ENCODE results near the gene GPC2. TPM values are rescaled to one million over a fixed set of nuclear protein-coding genes. Genes with fewer than 3 reads are reported as not detected.

The GPC2 gene
- total and polyA plus RNA-seq, 9 donors: 0.25 to 5.6 (median 3.1) TPM

DNA sequence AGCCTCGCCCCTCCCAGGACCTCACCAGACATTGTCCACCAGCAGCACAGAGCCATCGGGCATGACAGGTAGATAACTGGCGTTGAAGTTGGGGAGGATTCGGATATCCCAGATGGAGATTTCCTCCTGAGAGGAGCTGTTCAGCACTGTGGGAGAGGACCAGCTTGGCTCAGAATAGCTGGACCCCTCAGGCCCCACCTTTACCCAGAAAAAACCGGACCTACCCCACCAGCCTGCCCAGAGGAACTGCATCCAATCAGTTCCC, 20.2 kb downstream of the GPC2 start:
- H3K36me3 ChIP-seq: no peaks in the 10 kb centered on the region
- H3K27ac ChIP-seq: no peak overlapping the region
- no peak for DNase-seq
- H3K4me1 ChIP-seq (ENCODE audit: insufficient read depth): peaks cover 3% of the 10 kb centered on the region
- intact Hi-C loops (cut with DNase I): no loop called here
- H3K9me3 ChIP-seq: no peaks in the 10 kb centered on the region
- no peaks in the 10 kb centered on the region for H3K27me3 ChIP-seq
- TF ChIP-seq POLR2A (IDR thresholded peaks at IDR 0.05) (no peak), EP300 (IDR thresholded peaks at IDR 0.05) (no peak)
- TF ChIP-seq, protein P1, sequence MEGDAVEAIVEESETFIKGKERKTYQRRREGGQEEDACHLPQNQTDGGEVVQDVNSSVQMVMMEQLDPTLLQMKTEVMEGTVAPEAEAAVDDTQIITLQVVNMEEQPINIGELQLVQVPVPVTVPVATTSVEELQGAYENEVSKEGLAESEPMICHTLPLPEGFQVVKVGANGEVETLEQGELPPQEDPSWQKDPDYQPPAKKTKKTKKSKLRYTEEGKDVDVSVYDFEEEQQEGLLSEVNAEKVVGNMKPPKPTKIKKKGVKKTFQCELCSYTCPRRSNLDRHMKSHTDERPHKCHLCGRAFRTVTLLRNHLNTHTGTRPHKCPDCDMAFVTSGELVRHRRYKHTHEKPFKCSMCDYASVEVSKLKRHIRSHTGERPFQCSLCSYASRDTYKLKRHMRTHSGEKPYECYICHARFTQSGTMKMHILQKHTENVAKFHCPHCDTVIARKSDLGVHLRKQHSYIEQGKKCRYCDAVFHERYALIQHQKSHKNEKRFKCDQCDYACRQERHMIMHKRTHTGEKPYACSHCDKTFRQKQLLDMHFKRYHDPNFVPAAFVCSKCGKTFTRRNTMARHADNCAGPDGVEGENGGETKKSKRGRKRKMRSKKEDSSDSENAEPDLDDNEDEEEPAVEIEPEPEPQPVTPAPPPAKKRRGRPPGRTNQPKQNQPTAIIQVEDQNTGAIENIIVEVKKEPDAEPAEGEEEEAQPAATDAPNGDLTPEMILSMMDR (IDR thresholded peaks at IDR 0.05): no peak
- no peak overlapping the region for H3K4me3 ChIP-seq
- WGBS, 3 donors: 62 to 69% (median 65%) methylated on average over 5 of the region's 5 CpGs

DNA sequence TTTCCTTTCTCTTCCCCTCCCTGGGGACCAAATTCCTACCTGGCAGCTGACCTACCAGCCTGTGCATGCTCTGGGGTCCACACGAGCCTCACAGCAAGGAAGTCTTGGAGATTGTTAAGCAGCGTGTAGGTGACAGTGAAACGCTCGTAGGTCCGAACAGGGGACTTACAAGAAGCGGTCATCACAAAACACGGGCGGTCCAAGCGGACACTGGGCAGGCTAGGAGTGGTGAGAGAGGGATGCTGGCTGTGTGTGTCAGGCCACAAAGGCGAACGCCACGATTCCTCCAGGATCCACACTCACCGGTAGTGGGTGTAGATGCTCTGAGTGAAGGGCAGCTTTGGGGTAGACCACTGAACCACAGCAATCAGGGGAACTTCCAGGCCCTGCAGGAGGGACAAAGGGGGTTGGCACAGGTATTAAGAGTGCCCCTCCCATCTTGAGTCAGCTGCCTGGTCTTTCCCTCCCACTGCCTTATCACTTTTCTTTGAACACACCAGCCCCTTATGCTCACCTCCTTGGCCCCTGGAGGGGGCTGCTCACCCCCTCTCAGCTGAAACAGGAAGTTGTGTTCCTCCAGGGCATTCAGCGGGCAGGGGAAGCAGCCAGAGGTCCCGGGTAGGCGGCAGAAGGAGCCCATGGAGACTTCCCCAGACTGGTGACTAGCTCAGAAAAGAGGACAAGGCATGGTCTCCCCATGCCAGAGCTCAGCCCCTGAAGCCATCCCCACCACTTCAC, 20.7 kb downstream of the GPC2 start:
- Histone ChIP-seq H3K9me3 (no peaks in the 10 kb centered on the region), H3K4me1 (ENCODE audit: insufficient read depth) (peaks cover 3% of the 10 kb centered on the region), H3K4me3 (no peak overlapping the region), H3K36me3 (no peaks in the 10 kb centered on the region), H3K27me3 (no peaks in the 10 kb centered on the region), H3K27ac (no peak overlapping the region)
- 71 to 82% (median 75%) methylated on average over 16 of the region's 16 CpGs for WGBS, 3 donors
- no peak for TF ChIP-seq EP300 (IDR thresholded peaks at IDR 0.05)
- TF ChIP-seq, protein P1 (IDR thresholded peaks at IDR 0.05): no peak
- no peak for TF ChIP-seq POLR2A (IDR thresholded peaks at IDR 0.05)
- intact Hi-C loops (cut with DNase I): no loop called here
- no peak for DNase-seq

DNA sequence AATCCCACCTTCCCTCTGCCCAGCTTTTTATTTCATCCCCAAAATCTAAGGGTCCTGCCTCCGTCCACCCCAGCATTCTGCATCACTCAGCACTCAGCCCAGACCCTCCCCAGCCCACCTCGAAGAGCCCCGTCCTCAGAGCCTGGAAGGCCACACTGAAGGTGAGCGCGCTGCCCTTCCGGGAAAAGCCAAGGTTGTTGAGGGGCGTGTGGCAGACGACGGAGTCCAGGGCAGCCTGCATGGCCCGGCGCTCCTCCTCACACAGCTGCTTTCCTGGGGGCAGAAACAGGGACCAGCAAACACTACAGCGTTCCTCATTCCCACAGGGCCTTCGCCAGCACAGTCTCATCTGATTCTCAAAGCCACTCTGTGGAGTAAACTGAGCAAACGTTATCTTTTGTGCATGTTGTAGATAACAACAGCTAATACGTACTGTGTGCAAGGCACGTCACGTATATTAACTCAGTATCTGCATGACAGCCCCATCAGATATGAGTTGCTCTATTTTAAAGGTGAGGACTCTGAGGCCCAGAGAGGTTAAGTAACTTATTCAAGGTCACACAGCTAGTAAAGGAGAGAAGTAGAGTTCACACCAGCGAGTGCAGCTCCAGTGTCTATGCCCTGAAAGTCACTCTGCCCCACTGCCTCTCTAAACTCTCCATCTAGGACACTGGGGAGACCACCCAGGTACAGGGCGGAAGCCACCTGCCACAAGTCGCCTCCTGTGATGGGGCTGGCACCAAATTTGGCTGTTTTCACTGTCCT, 21.4 kb downstream of the GPC2 start:
- H3K9me3 ChIP-seq: no peaks in the 10 kb centered on the region
- no peak for TF ChIP-seq POLR2A (IDR thresholded peaks at IDR 0.05)
- no peak for TF ChIP-seq EP300 (IDR thresholded peaks at IDR 0.05)
- TF ChIP-seq, protein P1 (IDR thresholded peaks at IDR 0.05): no peak
- no peaks in the 10 kb centered on the region for H3K36me3 ChIP-seq
- DNase-seq: no peak
- intact Hi-C loops (cut with DNase I): no loop called here
- no peak overlapping the region for H3K4me3 ChIP-seq
- H3K27ac ChIP-seq: no peak overlapping the region
- H3K4me1 ChIP-seq (ENCODE audit: insufficient read depth): peaks cover 3% of the 10 kb centered on the region
- H3K27me3 ChIP-seq: no peaks in the 10 kb centered on the region
- 68 to 71% (median 70%) methylated on average over 20 of the region's 20 CpGs for WGBS, 3 donors

DNA sequence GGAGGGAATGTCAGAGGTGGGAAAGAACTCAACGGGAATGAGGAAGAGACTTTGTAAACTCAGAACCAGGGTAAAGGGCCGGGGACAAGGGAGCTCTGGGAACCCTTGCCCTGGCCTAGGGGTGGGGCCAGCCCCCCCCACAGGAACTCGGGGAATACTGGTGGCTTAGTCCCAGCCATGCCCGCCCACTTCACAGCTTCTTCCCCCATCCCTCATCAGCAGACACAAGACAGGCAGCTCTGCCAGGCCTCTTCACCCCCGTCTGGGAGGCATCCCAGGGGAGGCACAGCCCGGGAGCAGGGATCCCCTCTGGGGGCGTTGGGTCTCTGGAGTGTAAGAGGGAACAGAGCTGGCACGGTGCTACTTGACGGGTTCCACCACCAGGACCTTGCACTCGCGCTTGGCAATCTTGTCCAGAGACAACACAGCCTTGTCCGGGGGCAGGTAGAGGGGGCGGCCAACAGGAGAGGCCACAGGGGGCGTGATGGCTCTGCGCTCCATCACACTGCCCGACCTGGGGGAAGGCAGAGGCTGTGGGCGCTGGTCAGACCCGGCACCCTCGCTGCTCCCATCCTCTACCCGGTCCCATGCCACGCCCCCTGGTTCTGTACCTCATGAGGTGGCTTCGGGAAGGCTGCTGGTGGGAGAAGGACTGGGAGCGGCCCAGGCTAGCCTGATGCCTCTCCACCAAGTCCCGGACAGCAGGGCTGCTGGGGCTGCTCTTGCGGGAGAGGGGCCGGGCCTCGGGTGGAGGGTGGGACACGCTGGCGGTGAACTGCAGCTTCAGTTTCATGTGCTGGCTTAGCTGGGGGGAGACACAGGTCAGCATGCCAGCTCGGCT, 22.3 kb downstream of the GPC2 start:
- H3K4me1 ChIP-seq (ENCODE audit: insufficient read depth): peaks cover 3% of the 10 kb centered on the region
- intact Hi-C loops (cut with DNase I): loop anchor here in 1 of 4 donors (5.0 kb wide), 1 partner anchor 272 kb away; the partner anchor contains the start of genes MEPCE and ZCWPW1
- no peaks in the 10 kb centered on the region for H3K36me3 ChIP-seq
- no peak for DNase-seq
- TF ChIP-seq POLR2A (IDR thresholded peaks at IDR 0.05) (no peak), EP300 (IDR thresholded peaks at IDR 0.05) (no peak)
- TF ChIP-seq, protein P1 (IDR thresholded peaks at IDR 0.05): no peak
- H3K27me3 ChIP-seq: no peaks in the 10 kb centered on the region
- H3K9me3 ChIP-seq: no peaks in the 10 kb centered on the region
- 59 to 65% (median 63%) methylated on average over 19 to 30 of the region's 30 CpGs for WGBS, 3 donors
- H3K4me3 ChIP-seq: no peak overlapping the region
- H3K27ac ChIP-seq: no peak overlapping the region
